PC-3 (cell line): ENCODE data around the gene CCBE1.

Experiments
- EZH2 ChIP-seq: fragments of 300-600 bp; sonication (generic); IDR thresholded peaks from one replicate; pipeline ENCODE4 v1.6.1; 2017; ENCODE audit warnings: antibody characterized with exemption, mild to moderate bottlenecking, low read length; ENCODE audit not compliant: unreplicated experiment
- EZH2phosphoT487 ChIP-seq: fragments of 300-600 bp; sonication (generic); IDR thresholded peaks from 2 replicates; pipeline ENCODE4 v1.6.1; 2018; ENCODE audit warnings: mild to moderate bottlenecking, antibody characterized with exemption, low read length, borderline replicate concordance
- TF ChIP-seq, protein P1 (sequence below): fragments of 300-600 bp; sonication (generic); conservative IDR thresholded peaks from 2 replicates; pipeline ENCODE4 v1.5.1; 2017; ENCODE audit warnings: antibody characterized with exemption, low read depth, mild to moderate bottlenecking, low read length

DNA sequence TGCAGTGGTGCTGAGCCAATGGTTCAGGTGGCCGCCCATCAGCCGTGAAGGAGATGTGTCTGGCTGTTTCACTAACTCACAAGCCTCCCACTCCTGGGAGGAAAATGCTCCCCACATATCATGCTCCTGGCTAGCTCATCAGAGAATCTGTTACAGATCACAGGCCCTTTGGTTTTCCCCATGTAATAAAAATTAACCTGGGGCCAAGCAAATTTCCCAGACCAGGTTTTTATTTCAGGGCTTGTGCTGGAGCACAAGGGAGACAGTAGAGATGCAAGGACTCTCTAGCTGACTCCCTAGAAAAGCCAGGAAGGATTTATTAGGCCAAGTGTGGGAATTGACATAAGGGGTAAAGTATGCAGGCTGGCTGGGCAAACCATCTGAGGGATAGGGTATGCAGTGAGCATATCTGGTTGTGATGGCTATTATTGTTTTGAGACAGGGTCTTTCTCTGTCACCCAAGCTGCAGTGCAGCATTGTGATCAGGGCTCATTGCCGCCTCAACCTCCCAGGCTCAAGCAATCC, 40.6 kb upstream of the CCBE1 start:
- no peak for TF ChIP-seq EZH2
- TF ChIP-seq, protein P1, sequence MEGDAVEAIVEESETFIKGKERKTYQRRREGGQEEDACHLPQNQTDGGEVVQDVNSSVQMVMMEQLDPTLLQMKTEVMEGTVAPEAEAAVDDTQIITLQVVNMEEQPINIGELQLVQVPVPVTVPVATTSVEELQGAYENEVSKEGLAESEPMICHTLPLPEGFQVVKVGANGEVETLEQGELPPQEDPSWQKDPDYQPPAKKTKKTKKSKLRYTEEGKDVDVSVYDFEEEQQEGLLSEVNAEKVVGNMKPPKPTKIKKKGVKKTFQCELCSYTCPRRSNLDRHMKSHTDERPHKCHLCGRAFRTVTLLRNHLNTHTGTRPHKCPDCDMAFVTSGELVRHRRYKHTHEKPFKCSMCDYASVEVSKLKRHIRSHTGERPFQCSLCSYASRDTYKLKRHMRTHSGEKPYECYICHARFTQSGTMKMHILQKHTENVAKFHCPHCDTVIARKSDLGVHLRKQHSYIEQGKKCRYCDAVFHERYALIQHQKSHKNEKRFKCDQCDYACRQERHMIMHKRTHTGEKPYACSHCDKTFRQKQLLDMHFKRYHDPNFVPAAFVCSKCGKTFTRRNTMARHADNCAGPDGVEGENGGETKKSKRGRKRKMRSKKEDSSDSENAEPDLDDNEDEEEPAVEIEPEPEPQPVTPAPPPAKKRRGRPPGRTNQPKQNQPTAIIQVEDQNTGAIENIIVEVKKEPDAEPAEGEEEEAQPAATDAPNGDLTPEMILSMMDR = no peak
- no peak for TF ChIP-seq EZH2phosphoT487
